Heart right ventricle (tissue), 16 donors: ENCODE results near the gene GRIP2. TPM values are rescaled to one million over a fixed set of nuclear protein-coding genes. Genes with fewer than 3 reads are reported as not detected.

ENCODE experiments used
- ATAC-seq, 8 donors: fragments of 200-7000 bp; cut with Tn5 transposase; one replicate each; pipeline ENCODE4 v1.9.1; 2020; ENCODE audit warnings: mild to moderate bottlenecking in 8 of 8, moderate library complexity in 8 of 8, moderate number of reproducible peaks in 1 of 8
- DNase-seq, 2 donors: peaks; one replicate each; pipeline ENCODE4 v3.0.0-alpha.2; 2020
- H3K27ac ChIP-seq, 10 donors: fragments of 200-600 bp; sonication (generic) in 2 of 10; one replicate each; pipeline versions ENCODE4 v1.5.0 to v1.8.0; 2020 to 2022; ENCODE audit warnings: mild to moderate bottlenecking in 3 of 10
- H3K27me3 ChIP-seq, 7 donors: fragments of 200-600 bp; one replicate each; pipeline ENCODE4 v1.8.0; 2021 to 2022; ENCODE audit warnings: mild to moderate bottlenecking in 2 of 7
- H3K36me3 ChIP-seq, 9 donors: fragments of 200-600 bp; sonication (generic) in 1 of 9; one replicate each; pipeline versions ENCODE4 v1.5.0 to v1.8.0; 2020 to 2022; ENCODE audit warnings: mild to moderate bottlenecking in 2 of 9
- H3K4me1 ChIP-seq, 9 donors: fragments of 200-600 bp; sonication (generic) in 1 of 9; one replicate each; pipeline versions ENCODE4 v1.5.0 to v1.8.0; 2020 to 2022; ENCODE audit warnings: mild to moderate bottlenecking in 4 of 9
- H3K4me3 ChIP-seq, 10 donors: fragments of 200-600 bp; sonication (generic) in 2 of 10; one replicate each; pipeline versions ENCODE4 v1.5.0 to v1.8.0; 2020 to 2022; ENCODE audit warnings: mild to moderate bottlenecking in 7 of 10, moderate library complexity in 2 of 10
- H3K9me3 ChIP-seq, 11 donors: fragments of 200-600 bp in 10 of 11; sonication (generic) in 2 of 11; one replicate each; pipeline versions ENCODE4 v1.5.0 to v1.8.0; 2013 to 2022; ENCODE audit warnings: mild to moderate bottlenecking in 2 of 11, control low read depth in 1 of 11, moderate library complexity in 1 of 11
- CTCF ChIP-seq, 9 donors: fragments of 200-600 bp; sonication (generic) in 2 of 9; IDR thresholded peaks; one replicate each; pipeline versions ENCODE4 v1.5.0 to v1.8.0; 2021 to 2022; ENCODE audit warnings: antibody characterized with exemption in 9 of 9, mild to moderate bottlenecking in 5 of 9, moderate library complexity in 1 of 9
- WGBS, 2 donors: extraction: QIAGEN DNeasy Blood & Tissue Kit; methylation state at CpG; one replicate each; pipeline ENCODE4 v1.1.7; 2013; ENCODE audit warnings: inconsistent platforms in 1 of 2; 5-methylcytosine and 5-hydroxymethylcytosine counted together
- intact Hi-C, 10 donors: fragments of 100-400 bp; cut with DNase I; formaldehyde crosslinking; loops; one replicate each; pipeline versions ENCODE4 v1.11.1 to v1.14.2; 2022
- polyA plus RNA-seq, 2 donors: library from polyadenylated mRNA; stranded (reverse); fragments of 200-250 nt; gene quantifications; one replicate each; pipeline ENCODE4 v1.2.3, GENCODE V29; 2013
- total RNA-seq, 10 donors: library from RNA; stranded (reverse); fragmentation: NEBNext Ultra II Directional in 3 of 10; extraction: Animal tissue kit (Norgen Biotek cat#: 25700) in 3 of 10; gene quantifications; one replicate each; pipeline versions ENCODE4 v1.2.1 to v1.2.4, GENCODE V29; 2021 to 2023
- donor health status: Arrhythmogenic right ventricular cardiomyopathy.
- donor health status: ischemic (EF 13 %, LVEDD 7.1; RV severe dilation, severe dysfunction).
- donor health status: healthy with polysubstance abuse.
- donor health status: DM: no; HTN: yes; CAD: no.
- donor health status: DM: no; HTN: no; CAD: no.
- donor health status: ischemic (EF 25% LVEDD 6.9; RV normal size, moderate dysfunction).
- donor health status: ischemic (EF 25% LVEDD 5.7; RV mildly dilated, moderate dysfunction).
- donor health status: healthy.
- donor health status: DM: yes; HTN: yes; CAD: no.
- donor health status: Ischemic cardiomyopathy.
- donor health status: ischemic (EF 35%, LVEDD 5.7; RV mildly dilated, moderate dysfunction).
- donor health status: nonischemic (EF 11% LVEDD 7.7; RV severe dilation, severe dysfunction).
- donor health status: DM: yes; HTN: yes; CAD: no.
- donor health status: PGD.
- donor health status: ischemic (EF 29% LVEDD 5.4; RV normal size, mild dysfunction).
- donor health status: nonischemic (EF 23%, LVEDD 6.1; RV moderate dilation, normal function).

GRIP2 gene
- total and polyA plus RNA-seq, 12 donors = 7.4 to 70.1 (median 39.4) TPM

- peaks cover 0 to 11% (median 0%) of the 10 kb centered on the region in 9 donors for H3K4me1 ChIP-seq
- H3K4me3 ChIP-seq = no peak overlapping the region
- ATAC-seq (peak in 1 of 8 donors; percentile 8), DNase-seq (no peak)
- WGBS, 2 donors = 81 to 84% methylated on average over 22 of the region's 22 CpGs
- no peak overlapping the region for H3K27ac ChIP-seq
- no peaks in the 10 kb centered on the region for H3K27me3 ChIP-seq
- TF ChIP-seq CTCF (IDR thresholded peaks at IDR 0.05) = no peak
- peaks cover 0 to 26% (median 11%) of the 10 kb centered on the region in 11 donors for H3K9me3 ChIP-seq
- intact Hi-C loops = loop anchor here in 2 of 10 donors (10.0 kb wide), 2 partner anchors 130 to 280 kb away; no protein-coding TSS in a partner anchor
- H3K36me3 ChIP-seq = peaks cover 0 to 67% (median 10%) of the 10 kb centered on the region in 9 donors
Observed at GRCh38 chr3:14505001-14505802, 34.9 kb downstream of the GRIP2 start.

- ATAC-seq (no peak), DNase-seq (no peak)
- Histone ChIP-seq H3K4me3 (no peak overlapping the region), H3K36me3 (peaks cover 0 to 82% (median 10%) of the 10 kb centered on the region in 9 donors), H3K4me1 (peaks cover 0 to 4% (median 0%) of the 10 kb centered on the region in 9 donors), H3K9me3 (peaks cover 0 to 33% (median 11%) of the 10 kb centered on the region in 11 donors), H3K27me3 (no peaks in the 10 kb centered on the region), H3K27ac (no peak overlapping the region)
- TF ChIP-seq CTCF (IDR thresholded peaks at IDR 0.05) = no peak
- intact Hi-C loops = loop anchor here in 2 of 10 donors (10.0 kb wide), 2 partner anchors 131 to 281 kb away; no protein-coding TSS in a partner anchor
- 93% methylated on average over 19 to 20 of the region's 20 CpGs for WGBS, 2 donors
Observed at GRCh38 chr3:14503706-14504065, 36.5 kb downstream of the GRIP2 start.

- H3K36me3 ChIP-seq = peaks cover 0 to 87% (median 10%) of the 10 kb centered on the region in 9 donors
- WGBS, 2 donors = 86 to 91% methylated on average over 12 of the region's 12 CpGs
- DNase-seq = no peak
- H3K27ac ChIP-seq = no peak overlapping the region
- H3K27me3 ChIP-seq = peaks cover 0 to 3% (median 0%) of the 10 kb centered on the region in 7 donors
- peaks cover 0 to 33% (median 11%) of the 10 kb centered on the region in 11 donors for H3K9me3 ChIP-seq
- no peak for ATAC-seq
- no peak overlapping the region for H3K4me3 ChIP-seq
- H3K4me1 ChIP-seq = no peaks in the 10 kb centered on the region
- intact Hi-C loops = loop anchor here in 2 of 10 donors (10.0 kb wide), 2 partner anchors 132 to 282 kb away; no protein-coding TSS in a partner anchor
- TF ChIP-seq CTCF (IDR thresholded peaks at IDR 0.05) = no peak
Observed at GRCh38 chr3:14503033-14503705, 37.0 kb downstream of the GRIP2 start.

- Histone ChIP-seq H3K4me1 (no peaks in the 10 kb centered on the region), H3K27me3 (peaks cover 0 to 3% (median 0%) of the 10 kb centered on the region in 7 donors), H3K36me3 (peaks cover 0 to 92% (median 10%) of the 10 kb centered on the region in 9 donors), H3K27ac (no peak overlapping the region), H3K4me3 (no peak overlapping the region), H3K9me3 (peaks cover 0 to 33% (median 11%) of the 10 kb centered on the region in 11 donors)
- TF ChIP-seq CTCF (IDR thresholded peaks at IDR 0.05) = no peak
- DNase-seq (no peak), ATAC-seq (no peak)
- intact Hi-C loops = loop anchor here in 2 of 10 donors (10.0 kb wide), 2 partner anchors 132 to 282 kb away; no protein-coding TSS in a partner anchor
Observed at GRCh38 chr3:14502472-14502871, 37.7 kb downstream of the GRIP2 start.
